Subcutaneous adipose tissue (tissue), 4 donors: Measurements from ENCODE around the gene SYNE1. TPM values are rescaled to one million over a fixed set of nuclear protein-coding genes. Genes with fewer than 3 reads are reported as not detected.

ENCODE experiments used
- CTCF ChIP-seq: fragments of 450-650 bp; IDR thresholded peaks from one replicate; pipeline ENCODE4 v1.5.1; 2016; ENCODE audit warnings: low read depth, mild to moderate bottlenecking, control low read depth, antibody characterized with exemption, moderate library complexity
- total RNA-seq, 4 donors: library from RNA; depleted of rRNA; stranded (reverse); fragments of >200 nt; gene quantifications; one replicate each; pipeline ENCODE4 v1.1.0, GENCODE V29; 2016

The SYNE1 gene
- total RNA-seq, 4 donors from 2014 or later, result 85.5 to 173 (median 111) TPM

- TF ChIP-seq CTCF, result no peak
These were observed 41.7 kb downstream of the SYNE1 start for GRCh38 chr6:152595499-152595898.

- TF ChIP-seq CTCF, result no peak
These were observed 42.5 kb downstream of the SYNE1 start for GRCh38 chr6:152594701-152595100.

GRCh38 chr6:152588456-152588855 lies 48.7 kb downstream of the SYNE1 start:
- TF ChIP-seq CTCF, result no peak

- no peak for TF ChIP-seq CTCF
These were observed 49.7 kb downstream of the SYNE1 start for GRCh38 chr6:152587473-152587872.

- no peak for TF ChIP-seq CTCF
These were observed 51.9 kb downstream of the SYNE1 start for GRCh38 chr6:152585236-152585635.

GRCh38 chr6:152583888-152584287 lies 53.3 kb downstream of the SYNE1 start:
- TF ChIP-seq CTCF, result no peak

- TF ChIP-seq CTCF, result no peak
These were observed 60.6 kb downstream of the SYNE1 start for GRCh38 chr6:152576525-152576924.
